NCI-H187 (cell line): ENCODE data around the gene FHL2.

Experiments
- DNase-seq, 2 experiments: peaks; one replicate each; lab custom pipeline; 2025; lab: John Stamatoyannopoulos, UW

Gene FHL2

DNA sequence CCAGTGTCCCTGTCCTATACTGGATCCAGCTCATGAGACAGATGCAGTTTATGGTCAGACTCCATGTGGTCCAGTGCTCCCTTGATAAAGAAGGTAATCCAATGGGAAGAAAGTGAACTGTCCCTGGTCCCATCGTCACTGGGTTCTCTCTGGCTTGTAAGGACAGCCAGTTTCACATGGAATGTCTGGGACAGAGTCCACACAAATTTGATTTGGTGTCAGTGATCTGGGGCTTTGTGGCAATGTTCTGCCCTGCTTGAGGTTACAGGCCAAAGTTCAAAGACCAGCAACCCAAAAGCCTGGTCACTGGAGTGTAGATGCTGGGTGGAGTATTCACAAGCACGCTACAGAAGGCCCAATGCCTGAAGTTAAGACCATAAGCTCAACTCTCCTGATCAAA, 22.2 kb upstream of the FHL2 start:
- no peak for DNase-seq

DNA sequence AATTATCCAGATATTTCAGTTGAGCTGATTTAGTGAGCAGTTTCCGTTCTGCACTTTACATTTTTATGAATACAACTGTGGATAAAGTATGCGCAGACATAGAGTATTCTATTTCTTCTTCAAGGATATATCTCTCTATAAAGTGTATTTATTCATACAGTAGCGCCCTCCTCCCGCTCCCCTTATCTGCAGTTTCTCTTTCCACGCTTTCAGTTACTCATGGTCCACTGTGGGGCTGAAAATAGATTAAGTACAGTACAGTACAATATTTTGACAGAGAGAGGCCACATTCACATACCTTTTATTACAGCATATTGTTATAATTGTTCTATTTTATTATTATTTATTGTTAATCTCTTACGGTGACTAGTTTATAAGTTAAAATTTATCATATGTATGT, 19.7 kb upstream of the FHL2 start:
- no peak for DNase-seq

DNA sequence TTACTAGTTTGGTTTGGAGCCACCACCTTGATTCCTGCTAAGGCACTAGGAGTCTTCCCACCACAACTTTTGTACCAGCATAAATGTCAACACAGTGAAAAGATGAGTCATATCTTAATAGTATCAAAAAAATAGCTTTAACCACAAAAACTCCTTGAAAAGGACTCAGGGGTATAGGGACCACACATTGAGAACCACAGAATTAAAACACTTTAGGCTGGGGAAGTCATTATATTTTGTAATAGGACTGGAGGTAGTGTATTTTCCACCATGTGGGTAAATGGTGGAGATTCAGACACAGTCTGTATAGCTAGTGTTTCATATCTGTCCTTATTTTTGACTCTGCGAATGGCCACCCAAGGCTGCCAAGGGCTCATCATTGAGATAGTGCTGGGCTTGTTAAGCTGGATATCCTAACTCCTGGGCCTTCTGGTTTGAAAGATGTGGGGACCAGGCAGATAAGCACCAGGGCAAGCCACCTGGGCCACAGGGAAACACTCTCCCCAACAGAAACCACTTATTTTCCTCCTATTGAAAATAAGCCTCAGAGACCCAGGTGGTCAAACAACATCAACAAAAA, 19.1 kb upstream of the FHL2 start:
- no peak for DNase-seq

DNA sequence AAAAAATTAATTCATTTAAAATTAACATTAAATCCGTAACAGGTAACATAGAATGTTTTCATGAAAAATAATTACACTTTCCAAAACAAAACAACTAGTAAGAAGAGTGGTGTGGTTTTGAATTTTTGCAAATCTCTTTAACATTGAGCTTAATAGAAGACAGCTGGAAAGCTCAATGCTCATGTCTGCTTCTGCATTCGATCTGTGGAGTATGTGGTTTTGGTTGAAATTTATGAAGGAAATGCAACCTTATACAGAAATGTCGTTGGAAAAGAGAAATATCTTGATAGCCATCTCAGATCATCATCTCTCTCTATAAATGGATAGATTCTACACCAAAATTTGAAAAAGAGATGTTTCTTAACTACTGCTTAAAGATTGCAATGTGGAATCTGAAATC, 17.3 kb upstream of the FHL2 start:
- DNase-seq: no peak

DNA sequence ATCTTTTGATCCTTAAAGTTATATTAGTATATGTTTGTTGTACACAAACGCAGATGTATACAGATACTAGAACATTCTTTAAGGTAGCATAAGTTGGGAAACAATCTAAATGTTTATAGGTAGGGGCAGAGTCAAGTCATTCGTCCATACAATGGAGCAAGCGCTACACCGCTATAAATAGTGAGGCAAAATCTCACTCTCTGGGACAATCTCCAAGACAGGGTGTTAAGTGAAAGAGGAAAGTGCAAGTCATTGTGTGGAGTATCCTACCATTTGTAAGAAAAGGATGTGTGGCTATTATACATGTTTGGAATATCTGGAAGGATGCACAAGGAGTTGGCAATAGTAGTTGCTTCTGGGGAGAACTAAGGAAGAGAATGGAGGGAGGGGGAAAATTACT, 16.2 kb upstream of the FHL2 start:
- no peak for DNase-seq

DNA sequence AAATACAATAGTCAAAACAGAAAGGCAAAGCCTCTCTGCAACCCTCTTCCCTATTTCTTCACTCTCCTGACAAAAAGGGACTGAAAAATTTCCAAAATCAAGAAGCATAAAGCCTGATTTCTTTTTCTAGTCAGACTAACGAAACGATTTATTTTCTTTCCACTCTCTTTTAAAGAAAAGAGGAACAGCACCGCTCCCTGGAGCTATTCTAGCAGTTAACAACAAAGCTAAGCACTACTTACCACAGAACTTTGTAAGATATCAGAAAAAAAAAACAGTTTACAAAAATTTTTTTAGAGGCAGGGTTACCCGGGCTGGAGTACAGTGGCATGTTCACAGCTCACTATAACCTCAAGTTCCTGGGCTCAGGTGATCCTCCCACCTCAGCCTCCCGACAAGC, 14.4 kb upstream of the FHL2 start:
- no peak for DNase-seq

DNA sequence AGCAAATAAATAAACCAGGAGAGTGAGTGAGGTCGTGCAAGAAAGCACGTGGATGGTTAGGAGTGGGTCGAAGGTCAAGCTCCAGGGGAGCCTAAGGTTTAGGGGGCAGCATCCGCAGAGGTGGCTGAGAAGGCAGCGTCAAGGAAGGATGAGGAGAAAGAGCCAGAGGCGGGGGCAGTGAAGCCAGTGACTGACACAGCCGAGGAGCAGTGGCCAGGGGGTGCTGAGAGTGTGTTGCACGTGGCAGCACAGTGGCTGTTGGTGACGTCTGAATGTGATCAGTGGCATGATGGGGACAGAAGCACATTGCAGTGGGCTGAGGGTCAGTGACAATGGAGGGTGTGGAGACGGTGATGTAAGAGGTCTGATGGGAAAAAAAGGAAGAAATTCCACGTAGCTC, 13.7 kb upstream of the FHL2 start:
- DNase-seq: no peak

DNA sequence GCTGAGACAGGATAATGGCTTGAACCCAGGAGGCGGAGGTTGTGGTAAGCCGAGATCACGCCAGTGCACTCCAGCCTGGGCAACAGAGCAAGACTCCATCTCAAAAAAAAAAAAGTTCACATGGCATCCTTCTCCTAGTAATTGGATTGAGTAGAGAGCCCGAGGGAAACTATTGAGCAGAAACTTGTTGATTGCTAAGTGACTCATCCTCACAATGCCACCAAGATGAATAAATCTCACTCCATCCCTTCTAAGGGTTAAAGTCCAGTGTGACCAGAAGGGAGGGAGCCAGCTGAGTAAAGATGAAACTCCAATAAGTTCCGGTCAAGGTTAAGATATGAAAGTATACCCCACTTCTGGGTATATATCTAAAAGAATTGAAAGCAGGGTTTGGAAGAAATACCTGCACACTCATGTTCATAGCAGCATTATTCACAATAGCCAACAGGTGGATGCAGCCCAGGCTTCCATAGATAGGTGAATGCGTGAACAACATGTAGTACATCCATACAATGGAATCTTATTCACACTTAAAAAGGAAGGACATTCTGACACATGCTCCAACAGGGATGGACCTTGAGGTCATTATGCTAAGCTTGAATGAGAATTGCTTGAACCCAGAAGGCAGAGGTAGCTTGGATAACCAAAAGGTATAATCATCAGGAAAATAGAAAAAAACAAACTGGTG, 13.0 kb upstream of the FHL2 start:
- no peak for DNase-seq

DNA sequence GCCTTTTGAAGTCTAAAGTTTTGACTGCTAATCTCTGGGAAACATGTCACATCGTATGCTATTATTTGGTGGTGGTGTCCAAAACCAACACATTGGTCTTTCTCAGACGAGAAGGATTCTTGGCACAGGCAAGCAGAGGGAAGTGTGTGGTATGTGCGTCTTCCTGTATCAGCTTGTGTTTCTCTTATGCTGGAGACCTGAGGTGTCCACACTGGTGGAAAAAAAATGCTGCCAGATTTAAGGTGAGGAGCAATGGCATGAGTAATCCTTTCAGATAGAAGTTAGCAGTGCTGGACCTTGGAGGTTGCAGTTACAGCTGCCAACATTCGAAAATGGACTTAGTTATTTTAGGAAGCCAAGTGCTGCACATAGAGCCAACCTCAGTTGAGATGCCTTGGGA, 11.7 kb upstream of the FHL2 start:
- DNase-seq: no peak

DNA sequence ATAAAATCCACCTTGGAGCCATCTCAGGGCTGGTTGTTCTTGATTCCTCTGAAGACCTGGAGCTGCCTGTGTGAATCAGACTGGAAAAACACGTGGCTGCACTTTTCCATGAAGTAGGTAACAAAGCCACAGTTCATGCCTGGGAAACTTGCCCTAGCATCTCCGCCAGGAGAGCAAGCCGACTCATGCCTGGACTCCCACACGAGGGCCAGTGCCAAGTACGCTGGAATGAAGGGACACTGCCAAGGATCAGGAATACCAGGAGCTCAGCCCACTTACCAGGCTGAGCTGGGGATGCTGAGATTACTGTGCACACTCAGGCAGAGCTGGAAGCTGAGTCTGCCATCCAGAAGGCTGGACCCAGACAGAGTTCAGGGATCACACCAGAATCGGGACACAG, 10.9 kb upstream of the FHL2 start:
- DNase-seq: no peak

DNA sequence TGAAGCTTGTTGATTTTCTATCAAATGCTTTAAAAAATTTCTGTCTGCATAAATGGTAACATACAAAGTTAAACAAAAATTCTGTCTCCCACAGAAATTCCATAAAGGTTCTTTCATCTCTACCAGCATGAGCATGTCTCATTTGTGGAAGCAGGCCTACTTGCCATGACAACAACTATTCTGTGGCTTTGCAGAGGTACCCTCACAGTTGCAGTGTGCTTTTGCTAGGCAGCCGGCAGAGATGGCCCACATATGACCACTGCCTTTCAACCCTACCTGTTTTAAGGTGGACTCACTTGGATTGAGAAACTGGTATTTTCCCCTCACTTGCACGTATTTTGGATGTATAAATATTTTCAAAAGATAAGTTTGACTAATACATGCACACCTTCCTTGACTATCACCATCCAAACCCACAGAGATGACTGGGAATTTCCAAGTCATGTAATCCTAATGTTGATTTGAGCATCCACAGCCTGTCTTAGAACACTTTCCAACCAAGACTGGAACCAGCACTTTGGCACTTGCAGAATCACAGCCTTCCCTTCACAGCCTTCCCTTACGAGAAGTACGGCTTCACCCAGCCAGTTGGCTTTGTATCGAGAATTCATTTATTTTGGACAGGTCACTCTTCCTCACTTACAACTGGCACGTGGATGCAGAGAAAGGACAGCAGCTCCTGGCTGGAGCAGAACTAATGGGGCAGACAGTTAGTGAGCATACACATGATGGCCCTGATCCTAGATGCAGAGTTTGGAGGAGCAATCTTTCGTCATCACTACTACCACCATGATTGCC, 9.3 kb upstream of the FHL2 start:
- DNase-seq: no peak

DNA sequence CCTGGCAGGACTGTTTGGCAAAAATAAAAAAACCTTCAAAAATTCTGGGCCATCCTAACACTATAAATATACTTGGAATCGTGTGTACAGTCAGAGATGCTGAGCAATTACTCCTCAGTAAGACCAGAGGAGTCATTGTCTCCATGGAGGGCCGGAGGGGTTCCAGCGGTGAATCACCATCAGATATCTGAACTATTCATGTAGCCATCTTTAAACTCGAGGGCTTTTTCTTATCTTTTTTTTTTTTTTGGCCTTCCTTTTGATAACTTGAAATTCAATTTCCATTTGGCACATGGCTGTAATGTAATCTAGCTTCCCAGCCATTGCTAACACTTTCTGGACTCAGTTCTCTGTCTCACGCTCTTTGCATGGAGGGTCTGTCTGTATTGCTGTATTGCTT, 7.4 kb upstream of the FHL2 start:
- no peak for DNase-seq

DNA sequence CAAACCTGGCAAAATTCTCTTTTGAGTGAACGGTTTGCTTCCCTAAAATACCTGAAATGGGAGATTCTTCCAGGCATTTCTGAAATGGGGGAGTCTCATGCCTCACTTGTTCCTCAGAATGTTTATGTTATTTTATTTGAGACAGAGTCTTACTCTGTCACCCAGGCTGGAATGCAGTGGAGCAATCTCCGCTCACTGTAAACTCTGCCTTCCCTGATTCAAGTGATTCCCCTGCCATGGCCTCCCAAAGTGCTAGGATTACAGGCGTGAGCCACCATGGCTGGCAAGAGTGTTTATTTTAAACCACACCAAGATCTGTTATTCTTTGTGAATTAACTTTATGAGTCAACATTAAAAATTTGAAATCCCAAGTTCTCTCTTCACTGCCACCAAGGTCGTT, 6.4 kb upstream of the FHL2 start:
- DNase-seq: no peak

DNA sequence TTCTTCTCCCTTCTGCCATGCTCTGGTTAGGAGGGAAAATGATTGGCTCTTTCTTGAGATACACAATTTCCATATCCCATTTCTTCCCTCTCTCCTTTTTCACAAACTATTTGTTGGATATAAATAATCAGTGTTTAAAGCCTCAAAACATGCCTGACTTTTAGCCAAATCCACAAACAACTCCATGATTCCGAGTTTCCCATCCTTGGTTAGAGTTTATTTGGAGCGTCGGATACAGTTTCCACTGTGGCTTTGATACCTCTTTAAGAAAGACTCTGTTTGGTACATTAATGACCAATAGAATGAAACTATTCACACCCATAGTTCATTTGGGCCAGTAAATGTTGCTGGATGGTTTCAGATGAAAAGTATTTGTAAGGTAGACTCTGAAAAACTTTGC, 5.9 kb upstream of the FHL2 start:
- no peak for DNase-seq

DNA sequence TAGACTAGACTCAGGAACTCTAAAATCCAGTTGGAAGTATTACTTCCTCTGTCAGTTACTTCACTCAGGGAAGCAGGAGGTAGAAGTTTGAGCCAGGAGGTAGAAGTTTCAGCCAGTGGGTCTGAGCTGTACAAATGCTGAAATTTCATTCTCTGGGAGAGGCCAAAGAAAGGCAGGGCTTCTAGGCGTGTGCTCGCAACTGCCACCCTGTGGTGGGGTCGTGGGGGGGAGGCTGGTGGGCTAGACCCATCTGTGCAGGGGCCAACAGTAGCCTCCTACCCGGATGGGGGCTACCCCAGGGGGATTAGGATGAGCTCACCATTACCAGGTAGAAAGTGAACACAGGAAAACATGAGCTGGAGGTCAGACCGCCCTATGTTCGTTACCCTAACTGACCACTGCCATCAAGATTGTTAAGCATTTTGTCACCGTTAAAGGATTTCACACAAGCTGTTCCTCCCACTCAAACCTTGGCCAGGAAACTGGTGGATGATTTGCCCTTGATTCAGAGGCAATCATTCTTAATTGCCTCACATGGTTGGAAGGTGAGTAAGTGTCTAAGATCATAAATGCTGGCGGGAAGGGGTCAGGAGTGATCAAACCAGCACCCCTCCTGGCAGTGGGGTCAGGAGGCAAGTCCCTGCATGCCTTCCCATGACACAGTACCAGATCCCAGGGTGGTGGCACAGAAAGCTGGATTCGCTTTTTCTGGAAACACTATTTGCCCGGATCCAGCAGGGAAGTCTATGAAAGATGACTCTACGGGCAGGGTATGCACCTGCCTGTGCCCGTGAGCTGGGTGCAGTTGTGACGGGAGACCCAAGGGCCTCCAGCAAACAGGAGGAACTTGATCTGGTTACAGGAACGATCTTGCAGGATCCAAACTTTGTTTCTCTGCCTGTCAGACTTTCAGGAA, 5.2 kb upstream of the FHL2 start:
- DNase-seq: no peak

DNA sequence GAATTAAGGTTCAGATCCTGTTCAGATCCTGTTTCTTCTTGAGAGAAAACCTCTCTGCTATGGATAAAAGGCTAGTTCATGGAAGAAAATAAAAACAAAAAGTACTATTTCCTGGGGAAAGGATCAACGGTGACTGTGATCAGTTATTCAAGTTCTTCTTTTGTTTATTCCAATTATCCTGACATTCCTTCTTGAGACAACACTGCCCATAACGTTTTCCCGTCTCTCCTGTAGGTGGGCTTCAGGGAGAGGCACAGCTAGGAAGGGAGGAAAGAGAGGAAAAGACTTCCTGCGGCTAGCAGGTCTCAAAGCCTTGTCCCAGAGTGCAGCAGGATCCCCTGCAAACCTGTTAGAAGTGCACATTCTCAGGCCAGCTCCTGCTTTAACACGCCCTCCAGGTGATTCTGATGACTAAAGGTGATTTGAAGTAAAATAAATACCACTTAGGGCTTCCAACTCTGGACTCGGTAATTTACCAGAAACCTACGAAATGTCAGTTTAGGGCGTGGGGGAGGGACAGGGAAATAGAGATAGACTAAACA, 4.5 kb upstream of the FHL2 start:
- no peak for DNase-seq

DNA sequence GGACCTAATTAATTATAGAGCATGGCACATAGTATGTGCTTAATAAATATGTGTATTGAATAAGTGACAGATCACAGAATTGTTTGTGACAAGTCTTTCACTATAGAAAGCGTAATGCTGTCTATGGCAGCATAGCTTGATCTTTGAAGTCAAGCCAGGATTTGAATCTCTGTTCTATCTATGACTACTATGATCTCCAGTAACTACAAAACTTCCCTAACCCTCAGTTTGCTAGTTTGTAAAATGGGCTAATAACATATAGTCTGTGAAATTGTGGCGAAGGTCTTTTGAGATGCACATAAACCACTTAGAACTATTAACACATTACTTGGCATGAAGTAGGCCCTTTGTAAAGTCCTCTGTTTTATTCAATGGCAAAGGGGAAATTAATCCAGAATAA, 4.0 kb upstream of the FHL2 start:
- no peak for DNase-seq

DNA sequence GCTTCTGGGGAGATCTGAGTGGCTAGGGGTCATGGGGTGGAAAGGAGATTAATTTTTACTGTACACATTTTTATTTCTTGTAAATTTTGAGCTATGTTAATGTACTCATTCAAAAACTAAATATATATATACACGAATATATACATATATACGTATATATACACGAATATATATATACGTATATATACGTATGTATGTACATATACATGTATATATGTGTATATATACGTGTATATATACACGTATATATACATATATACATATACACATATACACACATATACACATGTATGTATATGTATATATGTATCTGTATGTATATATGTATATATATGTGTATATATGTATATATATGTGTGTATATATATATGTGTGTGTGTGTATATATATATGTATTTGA, 3.0 kb upstream of the FHL2 start:
- DNase-seq: no peak

DNA sequence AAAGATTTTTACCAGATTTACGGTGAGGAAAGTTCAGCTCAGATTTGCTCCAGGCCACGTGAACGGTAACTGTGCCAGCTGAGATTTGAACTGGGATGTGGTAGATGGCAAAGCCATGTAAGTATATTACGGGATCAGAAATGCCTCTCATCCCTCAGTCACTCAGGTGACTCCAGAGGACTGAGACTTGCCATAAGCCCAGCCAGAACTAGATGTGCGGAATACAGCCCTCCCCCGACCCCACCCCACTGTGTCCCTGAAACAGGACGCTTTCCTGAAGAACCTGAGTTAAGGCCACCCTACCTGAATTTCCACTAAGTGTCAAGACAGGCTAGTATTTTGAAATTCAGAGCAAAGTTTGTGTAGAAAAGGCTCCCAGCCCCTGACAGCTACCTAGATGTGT, 1.3 kb upstream of the FHL2 start:
- DNase-seq: no peak

DNA sequence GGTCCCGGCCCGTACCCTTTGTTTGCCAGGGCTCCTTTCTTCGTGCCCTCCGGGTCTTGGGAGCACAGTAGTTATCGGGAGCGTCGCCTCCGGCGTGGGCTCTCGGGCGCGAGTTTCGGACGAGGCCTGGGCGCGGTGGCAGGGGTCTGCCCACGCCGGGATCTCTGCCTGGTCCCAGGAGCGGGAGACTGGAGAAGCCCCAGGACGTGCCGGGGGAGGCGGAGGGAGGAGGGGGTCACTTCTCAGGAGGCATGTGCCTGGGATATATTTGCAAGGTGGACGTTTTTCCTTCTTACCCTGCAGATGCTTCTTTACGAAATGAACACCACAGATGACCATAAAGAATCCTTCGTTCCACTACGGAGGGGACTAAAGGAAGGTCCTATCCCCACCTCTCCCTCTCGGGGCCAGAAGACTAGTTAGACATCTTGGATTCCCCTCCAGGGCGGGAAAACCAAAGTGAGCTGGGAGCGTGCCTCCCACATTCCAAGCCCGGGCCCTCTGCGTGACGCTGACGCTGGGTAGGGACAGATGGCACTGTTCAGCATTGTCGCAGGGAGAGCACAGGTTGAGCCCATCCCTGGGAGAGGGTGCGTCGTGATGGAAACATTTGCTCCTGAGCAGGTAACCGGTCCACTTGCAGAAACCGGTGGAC, 483 bp upstream of the FHL2 start:
- DNase-seq: no peak

DNA sequence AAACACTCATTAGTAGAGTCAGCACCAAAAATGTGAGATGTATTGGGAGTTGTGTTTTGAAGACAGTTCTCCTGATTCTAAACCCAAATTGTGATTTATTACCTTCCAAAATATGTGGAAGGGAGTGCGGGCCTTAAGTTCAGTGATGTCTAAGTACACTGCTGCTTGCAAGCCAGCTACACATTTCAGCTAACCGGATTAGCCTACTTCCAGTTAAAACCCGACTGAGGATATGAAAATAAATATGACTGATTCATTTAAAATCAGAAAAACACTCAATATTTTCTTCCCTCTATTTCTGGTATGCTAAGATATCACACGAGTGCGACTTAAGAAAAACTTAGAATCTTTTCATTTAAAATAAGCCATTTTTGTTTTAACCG, 907 bp downstream of the FHL2 start:
- DNase-seq: no peak
